ENCODE data around the gene NABP2. TPM values are rescaled to one million over a fixed set of nuclear protein-coding genes. Genes with fewer than 3 reads are reported as not detected.

The NABP2 gene
- polyA plus RNA-seq, 1 donor from 2014 or later = 54.3 TPM

- no peaks in the 10 kb centered on the region for H3K9me2 ChIP-seq (ENCODE audit: insufficient read depth, low read length)
- H3K27me3 ChIP-seq (ENCODE audit: insufficient read depth, low read depth, low read length) = no peaks in the 10 kb centered on the region
- H3K9me3 ChIP-seq (ENCODE audit: low read length) = no peaks in the 10 kb centered on the region
- no peak overlapping the region for H3K9ac ChIP-seq (ENCODE audit: low read length)
- no peak overlapping the region for H3K4me2 ChIP-seq (ENCODE audit: low read length)
- no peak overlapping the region for H3K4me3 ChIP-seq (ENCODE audit: low read length)
- TF ChIP-seq TAF1 (IDR thresholded peaks at IDR 0.05; ENCODE audit: low read depth) (no peak), RAD21 (conservative IDR thresholded peaks at IDR 0.05) (no peak), EP300 (conservative IDR thresholded peaks at IDR 0.05; ENCODE audit: poor library complexity, severe bottlenecking) (no peak), EZH2 (IDR thresholded peaks at IDR 0.05; ENCODE audit: borderline replicate concordance, insufficient read depth, low read length, poor library complexity, severe bottlenecking) (no peak), MXI1 (conservative IDR thresholded peaks at IDR 0.05; ENCODE audit: poor library complexity, severe bottlenecking) (no peak), CTCF (IDR thresholded peaks at IDR 0.05; ENCODE audit: poor library complexity, severe bottlenecking) (no peak), POLR2AphosphoS5 (IDR thresholded peaks at IDR 0.05) (no peak)
- H3F3A ChIP-seq (ENCODE audit: insufficient read depth, low read length, poor library complexity, severe bottlenecking) = no peaks in the 10 kb centered on the region
- H4K20me1 ChIP-seq (ENCODE audit: insufficient read depth) = no peaks in the 10 kb centered on the region
- no peak overlapping the region for H2AFZ ChIP-seq (ENCODE audit: low read depth, low read length)
- no peaks in the 10 kb centered on the region for H3K79me2 ChIP-seq (replicated peaks; ENCODE audit: insufficient read depth, low read length)
- no peaks in the 10 kb centered on the region for H3K36me3 ChIP-seq (ENCODE audit: insufficient read depth, low read length)
- H3K27ac ChIP-seq (ENCODE audit: low read length) = no peak overlapping the region
Observed at GRCh38 chr12:56212361-56212760, 11.8 kb upstream of the NABP2 start.

GRCh38 chr12:56213878-56214277 lies 10.3 kb upstream of the NABP2 start:
- H3K36me3 ChIP-seq (ENCODE audit: insufficient read depth, low read length) = no peaks in the 10 kb centered on the region
- H3K27me3 ChIP-seq (ENCODE audit: insufficient read depth, low read depth, low read length) = no peaks in the 10 kb centered on the region
- H3K79me2 ChIP-seq (replicated peaks; ENCODE audit: insufficient read depth, low read length) = no peaks in the 10 kb centered on the region
- H3F3A ChIP-seq (ENCODE audit: insufficient read depth, low read length, poor library complexity, severe bottlenecking) = no peaks in the 10 kb centered on the region
- TF ChIP-seq EP300 (conservative IDR thresholded peaks at IDR 0.05; ENCODE audit: poor library complexity, severe bottlenecking) (no peak), SMC3 (conservative IDR thresholded peaks at IDR 0.05; ENCODE audit: poor library complexity) (no peak), POLR2AphosphoS5 (IDR thresholded peaks at IDR 0.05) (no peak), TAF1 (IDR thresholded peaks at IDR 0.05; ENCODE audit: low read depth) (no peak), REST (IDR thresholded peaks at IDR 0.05; ENCODE audit: borderline replicate concordance) (no peak), CTCF (IDR thresholded peaks at IDR 0.05; ENCODE audit: poor library complexity, severe bottlenecking) (no peak), EZH2 (IDR thresholded peaks at IDR 0.05; ENCODE audit: borderline replicate concordance, insufficient read depth, low read length, poor library complexity, severe bottlenecking) (no peak), MXI1 (conservative IDR thresholded peaks at IDR 0.05; ENCODE audit: poor library complexity, severe bottlenecking) (no peak), RAD21 (conservative IDR thresholded peaks at IDR 0.05) (no peak)
- no peak overlapping the region for H3K4me3 ChIP-seq (ENCODE audit: low read length)
- H3K9ac ChIP-seq (ENCODE audit: low read length) = no peak overlapping the region
- no peaks in the 10 kb centered on the region for H4K20me1 ChIP-seq (ENCODE audit: insufficient read depth)
- no peak overlapping the region for H2AFZ ChIP-seq (ENCODE audit: low read depth, low read length)
- no peak overlapping the region for H3K4me2 ChIP-seq (ENCODE audit: low read length)
- H3K9me3 ChIP-seq (ENCODE audit: low read length) = no peaks in the 10 kb centered on the region
- no peaks in the 10 kb centered on the region for H3K9me2 ChIP-seq (ENCODE audit: insufficient read depth, low read length)
- no peak overlapping the region for H3K27ac ChIP-seq (ENCODE audit: low read length)

All from neural cell (in vitro differentiated cells).